Loucy (cell line): ENCODE data around the gene NKX1-1.

ENCODE experiments used
- H2AFZ ChIP-seq: fragments of 200-600 bp; sonication (generic); 2 replicates; pipeline ENCODE4 v1.6.0; 2016; ENCODE audit warnings: antibody characterized with exemption, mild to moderate bottlenecking, low read length, moderate library complexity
- H3F3A ChIP-seq: fragments of 200-600 bp; 2 replicates; pipeline ENCODE4 v1.6.0; 2016; ENCODE audit warnings: antibody characterized with exemption, low read depth, mild to moderate bottlenecking
- H3K27me3 ChIP-seq: fragments of 200-600 bp; sonication (generic); 2 replicates; pipeline ENCODE4 v1.6.1; 2014; ENCODE audit warnings: low read length, mild to moderate bottlenecking; ENCODE audit not compliant: insufficient read depth, poor library complexity, severe bottlenecking
- H3K36me3 ChIP-seq: fragments of 200-600 bp; sonication (generic); 2 replicates; pipeline ENCODE4 v1.6.1; 2016; ENCODE audit warnings: low read length; ENCODE audit not compliant: insufficient read depth
- H3K4me1 ChIP-seq: fragments of 200-600 bp; sonication (generic); 2 replicates; pipeline ENCODE4 v1.5.1; 2014; ENCODE audit warnings: low read length, mild to moderate bottlenecking; ENCODE audit not compliant: insufficient read depth, poor library complexity, severe bottlenecking
- H3K4me2 ChIP-seq: fragments of 200-600 bp; sonication (generic); 2 replicates; pipeline ENCODE4 v1.6.0; 2014; ENCODE audit warnings: antibody characterized with exemption, low read length, low read depth, mild to moderate bottlenecking; ENCODE audit not compliant: poor library complexity, severe bottlenecking
- H3K4me3 ChIP-seq: fragments of 200-600 bp; sonication (generic); 2 replicates; pipeline ENCODE4 v1.5.1; 2014; ENCODE audit warnings: low read length, mild to moderate bottlenecking, mixed read lengths; ENCODE audit not compliant: poor library complexity, severe bottlenecking
- H3K79me2 ChIP-seq: fragments of 200-600 bp; sonication (generic); 2 replicates; pipeline ENCODE4 v1.6.1; 2014; ENCODE audit warnings: low read length; ENCODE audit not compliant: insufficient read depth
- H3K9ac ChIP-seq: fragments of 200-600 bp; sonication (generic); 2 replicates; pipeline ENCODE4 v1.6.0; 2014; ENCODE audit warnings: mild to moderate bottlenecking, low read depth, low read length, moderate library complexity; ENCODE audit not compliant: poor library complexity, severe bottlenecking
- H3K9me2 ChIP-seq: fragments of 200-600 bp; sonication (generic); replicated peaks from 2 replicates; pipeline ENCODE4 v1.6.1; 2016; ENCODE audit warnings: low read depth, low read length, mixed read lengths
- H3K9me3 ChIP-seq: fragments of 200-600 bp; sonication (generic); 2 replicates; pipeline ENCODE4 v1.6.1; 2014; ENCODE audit warnings: mild to moderate bottlenecking, antibody characterized with exemption, low read length, low read depth; ENCODE audit not compliant: insufficient read depth
- H4K20me1 ChIP-seq: fragments of 200-600 bp; sonication (generic); 2 replicates; pipeline ENCODE4 v1.6.0; 2014; ENCODE audit warnings: antibody characterized with exemption, low read length, mild to moderate bottlenecking; ENCODE audit not compliant: insufficient read depth, poor library complexity, severe bottlenecking
- EZH2phosphoT487 ChIP-seq: fragments of 200-600 bp; IDR thresholded peaks from 2 replicates; pipeline ENCODE4 v1.6.1; 2018; ENCODE audit warnings: antibody characterized with exemption, mild to moderate bottlenecking, moderate library complexity, borderline replicate concordance
- TF ChIP-seq, protein P1 (sequence below): fragments of 200-600 bp; sonication (generic); conservative IDR thresholded peaks from 2 replicates; pipeline ENCODE4 v1.5.1; 2014; ENCODE audit warnings: mild to moderate bottlenecking, antibody characterized with exemption, low read length

NKX1-1 gene

GRCh38 chr4:1451752-1452122 is 45.5 kb upstream of the NKX1-1 start:
- no peak overlapping the region for H3K9ac ChIP-seq
- H3K4me2 ChIP-seq = no peak overlapping the region
- H3K79me2 ChIP-seq = no peaks in the 10 kb centered on the region
- no peak overlapping the region for H2AFZ ChIP-seq
- no peak overlapping the region for H3K4me3 ChIP-seq
- no peaks in the 10 kb centered on the region for H3K4me1 ChIP-seq
- H3F3A ChIP-seq = no peaks in the 10 kb centered on the region
- H3K9me2 ChIP-seq = no peaks in the 10 kb centered on the region
- H3K36me3 ChIP-seq = no peaks in the 10 kb centered on the region
- H3K9me3 ChIP-seq = peaks cover 26% of the 10 kb centered on the region; the same call in 1 of the 2 replicates
- TF ChIP-seq, protein P1, sequence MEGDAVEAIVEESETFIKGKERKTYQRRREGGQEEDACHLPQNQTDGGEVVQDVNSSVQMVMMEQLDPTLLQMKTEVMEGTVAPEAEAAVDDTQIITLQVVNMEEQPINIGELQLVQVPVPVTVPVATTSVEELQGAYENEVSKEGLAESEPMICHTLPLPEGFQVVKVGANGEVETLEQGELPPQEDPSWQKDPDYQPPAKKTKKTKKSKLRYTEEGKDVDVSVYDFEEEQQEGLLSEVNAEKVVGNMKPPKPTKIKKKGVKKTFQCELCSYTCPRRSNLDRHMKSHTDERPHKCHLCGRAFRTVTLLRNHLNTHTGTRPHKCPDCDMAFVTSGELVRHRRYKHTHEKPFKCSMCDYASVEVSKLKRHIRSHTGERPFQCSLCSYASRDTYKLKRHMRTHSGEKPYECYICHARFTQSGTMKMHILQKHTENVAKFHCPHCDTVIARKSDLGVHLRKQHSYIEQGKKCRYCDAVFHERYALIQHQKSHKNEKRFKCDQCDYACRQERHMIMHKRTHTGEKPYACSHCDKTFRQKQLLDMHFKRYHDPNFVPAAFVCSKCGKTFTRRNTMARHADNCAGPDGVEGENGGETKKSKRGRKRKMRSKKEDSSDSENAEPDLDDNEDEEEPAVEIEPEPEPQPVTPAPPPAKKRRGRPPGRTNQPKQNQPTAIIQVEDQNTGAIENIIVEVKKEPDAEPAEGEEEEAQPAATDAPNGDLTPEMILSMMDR = no peak
- TF ChIP-seq EZH2phosphoT487 = no peak
- no peaks in the 10 kb centered on the region for H3K27me3 ChIP-seq
- no peaks in the 10 kb centered on the region for H4K20me1 ChIP-seq

- H3K9me2 ChIP-seq = no peaks in the 10 kb centered on the region
- H2AFZ ChIP-seq = no peak overlapping the region
- H3K4me2 ChIP-seq = no peak overlapping the region
- no peaks in the 10 kb centered on the region for H3F3A ChIP-seq
- no peak overlapping the region for H3K4me3 ChIP-seq
- H3K9me3 ChIP-seq = peaks cover 22% of the 10 kb centered on the region; the same call in 1 of the 2 replicates
- H3K4me1 ChIP-seq = no peaks in the 10 kb centered on the region
- no peaks in the 10 kb centered on the region for H3K27me3 ChIP-seq
- H3K79me2 ChIP-seq = no peaks in the 10 kb centered on the region
- TF ChIP-seq, protein P1 = no peak
- TF ChIP-seq EZH2phosphoT487 = no peak
- no peaks in the 10 kb centered on the region for H3K36me3 ChIP-seq
- no peak overlapping the region for H3K9ac ChIP-seq
- no peaks in the 10 kb centered on the region for H4K20me1 ChIP-seq
Observed at GRCh38 chr4:1451106-1451751, 45.0 kb upstream of the NKX1-1 start.

GRCh38 chr4:1449833-1450741 is 43.8 kb upstream of the NKX1-1 start:
- Histone ChIP-seq H2AFZ (no peak overlapping the region), H3K27me3 (no peaks in the 10 kb centered on the region), H4K20me1 (no peaks in the 10 kb centered on the region), H3K4me3 (no peak overlapping the region), H3K36me3 (no peaks in the 10 kb centered on the region), H3K4me2 (no peak overlapping the region), H3K9me2 (no peaks in the 10 kb centered on the region), H3K9me3 (peaks cover 26% of the 10 kb centered on the region; the same call in 1 of the 2 replicates), H3K4me1 (no peaks in the 10 kb centered on the region), H3K9ac (no peak overlapping the region), H3F3A (no peaks in the 10 kb centered on the region), H3K79me2 (no peaks in the 10 kb centered on the region)
- TF ChIP-seq, protein P1 = no peak
- no peak for TF ChIP-seq EZH2phosphoT487
